Colon (tissue), 2 donors: ENCODE data around the gene PDE4B.

ENCODE experiments used
- FAIRE-seq: peaks from 2 replicates; lab custom pipeline; 2012; peaks lifted over from hg19 to GRCh38; lab: Jason Lieb, UNC
- donor health status: control.
- donor health status: control.

PDE4B gene

DNA sequence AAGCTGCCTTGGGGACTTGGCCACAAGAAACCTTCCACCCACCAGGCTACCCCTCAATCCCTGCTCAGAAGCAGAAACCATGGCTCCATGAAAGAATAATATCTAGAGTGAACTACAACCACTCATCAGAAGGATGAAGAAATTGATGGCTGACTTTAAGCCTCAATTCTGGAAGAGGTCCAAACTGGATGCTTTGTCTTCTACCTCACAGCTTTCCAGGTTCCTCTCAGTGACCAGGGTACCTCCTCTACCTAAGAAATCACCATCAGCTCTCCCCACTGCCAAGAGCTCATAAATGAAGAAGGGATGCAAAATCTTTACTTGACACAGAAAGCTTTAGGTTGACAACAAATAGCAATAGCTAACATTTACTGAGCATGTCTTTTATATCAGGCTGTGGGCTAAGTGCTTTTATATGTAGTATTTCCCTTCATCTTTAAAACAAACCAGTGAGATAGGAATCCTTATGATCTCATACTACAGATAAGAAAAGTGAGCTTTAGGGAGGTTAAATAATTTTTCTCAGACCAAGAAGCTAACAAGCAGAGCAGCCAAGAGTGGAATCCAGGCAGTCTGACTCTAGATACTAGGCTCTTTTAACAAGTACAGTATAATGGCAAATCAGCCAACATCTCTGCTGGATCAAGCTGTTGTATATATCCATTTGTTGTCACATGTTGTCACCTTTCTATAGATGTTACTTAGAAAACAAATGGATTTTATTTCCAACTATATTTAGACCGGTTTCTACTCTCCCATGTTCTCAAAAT lies 498.3 kb downstream of the PDE4B start:
- FAIRE-seq, result no peak

DNA sequence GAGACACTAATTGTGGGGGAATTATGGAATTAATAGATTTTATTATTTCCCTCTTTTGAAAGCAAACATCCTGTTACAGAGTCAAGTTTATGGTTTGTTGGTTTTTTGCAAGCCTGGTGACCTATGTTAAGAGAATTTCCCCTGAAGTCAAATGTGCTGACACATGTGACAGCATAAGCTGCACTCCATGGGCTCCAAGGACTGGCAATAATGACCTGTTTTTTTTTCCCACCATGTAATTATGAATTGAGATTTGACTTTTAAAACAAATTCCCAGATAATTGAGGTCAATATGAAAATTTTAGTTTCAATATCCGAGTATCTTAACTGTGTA lies 498.8 kb downstream of the PDE4B start:
- no peak for FAIRE-seq

DNA sequence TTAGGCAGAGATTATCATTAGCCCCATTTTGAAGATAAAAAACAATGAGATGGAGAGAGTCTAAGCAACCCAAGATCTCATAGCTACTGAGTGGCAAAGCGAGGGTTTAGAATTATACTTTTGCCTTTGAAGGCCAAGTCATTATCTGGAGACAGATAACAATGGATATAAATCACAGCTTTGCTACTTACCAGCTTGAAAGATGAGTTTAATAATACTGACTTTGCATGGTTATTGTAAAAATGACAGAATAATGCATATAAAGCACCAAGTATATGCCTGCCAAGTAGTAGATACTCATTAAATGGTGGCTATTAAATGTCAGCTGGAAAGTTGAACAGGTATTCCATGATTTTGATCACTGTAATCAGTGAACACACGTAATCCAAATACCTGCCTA lies 499.6 kb downstream of the PDE4B start:
- FAIRE-seq, result no peak

DNA sequence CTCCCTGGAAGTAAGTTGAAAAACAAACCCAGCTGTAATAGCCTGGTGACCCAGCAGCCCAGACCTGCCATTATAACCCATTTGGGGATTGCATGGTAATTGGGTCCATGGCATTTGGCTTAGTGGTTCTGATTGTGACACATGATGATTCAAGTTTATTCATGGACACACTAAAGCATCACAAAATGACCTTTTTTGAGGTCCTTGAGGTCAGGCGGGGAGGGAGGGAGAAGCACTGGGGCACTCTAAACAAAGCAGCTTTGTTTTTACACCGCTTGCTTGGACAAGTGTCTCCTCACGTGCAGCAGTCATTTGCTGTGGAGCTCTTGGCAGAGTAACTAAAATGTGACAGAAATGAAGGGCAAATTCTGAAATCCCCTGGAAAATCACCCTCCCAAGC lies 500.2 kb downstream of the PDE4B start:
- FAIRE-seq, result no peak

DNA sequence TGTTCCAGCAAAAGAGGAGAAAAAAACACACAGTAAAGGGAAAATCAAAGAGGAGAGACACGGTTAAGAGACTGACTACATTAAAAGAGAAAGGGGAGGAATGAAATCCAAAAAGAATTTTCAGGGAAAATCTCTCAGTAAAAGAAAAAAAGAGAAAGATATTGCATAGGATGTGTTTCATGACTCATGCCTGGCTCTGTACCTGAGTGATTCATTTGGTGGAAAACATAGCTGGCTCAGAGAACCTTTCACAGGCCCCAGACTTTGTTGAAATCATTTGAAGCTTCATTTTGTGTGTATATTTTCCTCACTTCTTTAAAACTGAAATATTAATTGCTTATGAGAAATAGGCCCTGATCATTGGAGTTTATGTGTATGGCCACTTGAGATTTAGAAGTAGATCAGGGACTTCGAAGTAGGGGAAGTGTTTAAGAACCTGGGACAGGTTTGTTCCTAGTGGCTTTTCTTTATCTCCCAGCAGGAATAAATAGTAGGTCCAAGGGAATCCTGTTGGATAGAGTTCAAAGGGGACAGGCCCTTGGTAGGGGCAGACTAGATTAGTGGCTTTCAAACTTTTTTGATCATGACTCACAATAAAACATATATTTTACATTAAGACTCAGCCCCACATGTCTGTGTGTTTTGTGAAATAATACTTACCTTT lies 502.1 kb downstream of the PDE4B start:
- no peak for FAIRE-seq

DNA sequence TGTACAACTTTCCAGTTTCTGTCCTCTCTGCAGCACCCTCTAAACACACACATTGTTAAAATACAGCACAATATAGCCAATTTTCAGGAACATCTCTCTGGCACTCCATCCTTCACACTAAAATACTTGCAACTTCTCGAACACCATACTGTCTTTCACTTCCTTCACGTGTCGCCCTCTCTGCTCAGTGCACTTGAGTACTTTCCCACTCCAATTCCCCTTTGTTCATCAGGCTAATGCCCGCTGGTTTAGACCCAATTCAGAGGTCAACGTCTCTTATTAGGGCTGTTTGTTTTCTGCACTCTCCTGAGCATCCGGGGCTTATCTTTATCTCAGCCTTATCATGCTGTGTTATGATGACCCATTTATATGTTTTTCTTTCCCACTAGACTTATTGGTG lies 503.1 kb downstream of the PDE4B start:
- no peak for FAIRE-seq

DNA sequence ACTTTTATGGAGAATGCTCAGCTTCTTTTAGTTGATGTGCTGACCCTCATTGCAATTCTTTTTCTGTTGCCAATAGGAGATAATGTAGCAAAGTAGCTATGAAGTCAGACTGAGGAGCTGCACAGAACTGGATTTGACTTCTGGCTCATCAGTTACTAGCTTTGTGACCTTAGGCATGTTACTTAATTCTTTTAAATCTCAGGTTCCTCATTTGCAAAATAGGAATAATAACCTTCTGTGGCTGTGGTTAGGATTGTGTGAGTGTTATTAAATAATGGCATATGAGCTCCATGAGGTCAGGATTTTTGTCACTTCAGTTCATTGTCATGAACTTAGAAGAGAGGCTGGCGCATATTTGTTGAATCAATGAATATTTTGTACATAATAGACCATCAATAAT lies 503.7 kb downstream of the PDE4B start:
- FAIRE-seq, result no peak

DNA sequence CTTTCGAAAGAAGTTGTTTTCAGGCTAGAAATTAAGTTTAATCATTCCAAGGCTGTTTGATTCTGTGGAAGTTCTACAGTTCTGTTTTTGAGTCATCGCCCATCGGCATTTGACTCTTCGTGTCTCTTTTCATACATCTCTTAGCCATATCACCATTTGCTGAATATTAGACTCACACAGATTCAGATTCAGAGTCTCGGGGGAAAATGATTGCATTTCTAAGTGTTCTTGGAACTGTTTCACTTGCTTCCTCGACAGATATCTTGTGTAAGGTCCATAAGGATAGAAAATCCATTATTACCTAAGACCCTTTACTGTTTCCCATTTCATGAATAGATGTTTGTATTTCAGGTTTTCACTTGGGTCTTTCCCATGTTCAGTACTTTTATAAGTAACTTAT lies 504.3 kb downstream of the PDE4B start:
- FAIRE-seq, result no peak

DNA sequence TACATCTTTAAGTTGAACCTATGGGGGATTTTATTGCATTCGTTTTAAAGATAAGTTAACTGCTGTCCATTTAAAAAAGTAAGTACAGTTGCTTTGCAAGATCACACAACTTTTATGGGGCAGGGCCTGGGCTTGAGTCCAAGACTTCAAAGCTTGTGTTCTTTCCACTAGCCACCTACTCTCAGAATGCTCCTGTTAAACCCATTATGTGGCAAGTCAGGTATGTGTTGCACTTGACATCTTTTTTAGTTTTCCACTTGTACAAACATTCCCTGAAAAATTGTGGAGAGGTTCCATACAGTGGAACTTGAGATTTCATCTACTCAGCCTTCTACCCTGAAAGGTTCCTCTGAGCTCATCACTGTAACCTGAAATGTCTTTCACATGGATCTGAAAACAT lies 505.8 kb downstream of the PDE4B start:
- no peak for FAIRE-seq

DNA sequence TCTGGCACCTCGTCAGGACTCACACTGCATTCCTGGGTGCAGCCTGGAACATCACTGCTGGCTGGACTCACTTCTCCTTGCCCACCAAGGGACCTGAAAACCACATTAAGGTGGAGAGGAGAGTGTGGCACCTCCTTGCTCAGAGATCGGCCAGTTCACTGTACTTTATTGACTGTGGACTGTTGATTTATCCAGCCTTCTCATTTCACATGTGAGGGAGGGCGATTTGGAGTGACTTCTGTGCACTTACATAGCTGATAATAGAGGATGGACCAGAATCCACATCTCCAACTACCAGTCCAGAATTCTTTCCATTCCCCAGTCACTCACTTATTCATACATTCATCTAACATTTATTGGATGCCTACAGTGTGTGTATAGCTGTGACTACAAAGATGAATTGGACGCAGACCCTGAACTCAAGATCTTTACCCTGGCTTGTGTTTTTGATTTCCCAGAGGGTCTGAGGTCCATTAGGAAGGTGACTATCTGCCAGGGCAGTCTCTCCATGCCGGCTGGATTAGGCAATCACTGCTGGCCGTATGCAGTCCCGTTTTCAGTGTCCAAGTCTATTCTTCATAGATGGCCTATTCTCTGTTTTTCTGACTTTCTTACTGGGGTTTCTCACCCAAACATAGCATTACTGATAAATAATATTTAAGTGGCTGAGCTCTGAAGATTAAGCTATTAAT lies 507.7 kb downstream of the PDE4B start:
- FAIRE-seq, result no peak

DNA sequence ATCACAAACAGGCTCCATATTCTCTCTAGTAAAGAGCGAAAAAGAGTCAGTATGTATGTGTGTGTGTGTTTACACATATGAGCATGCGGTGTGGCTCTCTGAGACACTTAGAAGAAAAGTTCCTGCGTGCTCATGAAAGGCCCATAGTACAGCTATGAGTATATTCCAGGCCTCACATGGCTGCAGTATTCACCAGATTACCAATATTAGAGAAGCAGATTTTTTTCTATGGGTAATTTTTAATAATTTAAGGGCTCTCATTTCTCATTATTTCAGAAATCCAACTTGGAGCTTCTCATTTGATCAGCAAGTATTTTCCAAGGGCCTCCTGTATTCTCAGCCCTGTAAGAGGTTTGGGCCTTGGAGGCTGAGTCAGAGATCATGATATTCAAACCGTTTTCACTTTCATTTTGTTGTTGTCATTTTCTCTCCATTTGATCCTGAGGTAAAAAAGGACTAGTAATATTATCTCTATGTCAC lies 508.3 kb downstream of the PDE4B start:
- no peak for FAIRE-seq

DNA sequence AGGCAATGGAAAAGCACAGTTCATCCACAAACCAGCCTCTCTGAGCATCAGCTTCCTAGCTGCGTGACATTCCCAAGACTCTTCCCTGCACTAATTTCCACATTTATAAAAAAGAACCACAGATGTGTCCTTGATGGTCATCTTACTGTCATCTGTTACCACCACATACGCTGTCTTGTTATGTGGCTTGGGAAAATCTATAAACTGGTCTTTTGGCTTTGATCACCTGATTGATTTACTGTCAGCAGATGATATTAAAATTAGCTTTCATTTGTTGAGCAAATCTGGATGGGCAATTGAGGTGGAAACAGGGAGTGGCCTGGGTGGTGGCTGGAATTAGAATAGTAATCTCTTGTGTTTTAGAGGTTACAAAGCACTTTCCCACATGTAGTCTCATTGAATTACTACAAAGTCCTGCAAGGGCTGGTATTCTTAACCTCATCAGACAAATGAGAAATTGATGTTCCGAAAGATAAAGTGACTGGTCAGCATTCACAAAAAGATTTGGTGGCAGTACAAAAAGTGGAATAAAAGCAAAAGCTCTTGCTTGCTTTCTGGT lies 509.6 kb downstream of the PDE4B start:
- no peak for FAIRE-seq

DNA sequence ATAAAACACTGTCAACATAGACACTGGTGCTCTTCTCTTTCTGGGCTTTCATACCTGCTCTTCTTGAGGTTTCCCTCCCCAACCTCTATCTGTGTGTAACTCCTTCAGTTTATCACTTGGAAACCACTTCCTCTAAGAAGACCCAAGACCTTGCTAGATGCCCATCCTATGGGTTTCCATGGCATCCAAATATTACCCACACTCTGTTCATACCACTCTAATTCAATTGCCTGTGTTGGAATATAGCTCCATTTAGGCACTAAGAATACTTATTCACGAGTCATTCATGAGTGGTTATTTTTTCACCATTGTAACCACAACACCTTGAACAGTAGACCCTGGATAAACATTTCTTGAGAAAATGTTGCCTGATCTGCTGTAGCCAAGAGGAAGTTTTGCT lies 510.1 kb downstream of the PDE4B start:
- FAIRE-seq, result no peak

DNA sequence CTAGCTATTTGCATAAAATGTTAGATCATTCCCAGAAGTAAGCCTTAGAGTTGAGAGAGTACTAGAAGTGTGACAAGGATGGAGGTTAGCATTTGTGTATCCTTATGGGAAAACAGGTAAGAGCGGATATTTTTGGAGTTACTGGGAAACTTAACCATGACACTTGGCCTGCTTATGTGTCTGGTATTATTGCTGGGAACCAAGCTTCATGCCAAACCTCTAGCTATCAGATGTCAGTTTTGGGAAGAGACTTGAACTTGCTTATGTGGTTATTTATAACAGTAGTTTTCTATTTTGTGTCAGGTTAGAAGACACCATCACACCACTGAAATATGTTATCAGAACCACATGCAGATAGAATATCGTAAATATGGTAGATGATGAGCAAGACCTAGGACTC lies 511.0 kb downstream of the PDE4B start:
- FAIRE-seq, result no peak

DNA sequence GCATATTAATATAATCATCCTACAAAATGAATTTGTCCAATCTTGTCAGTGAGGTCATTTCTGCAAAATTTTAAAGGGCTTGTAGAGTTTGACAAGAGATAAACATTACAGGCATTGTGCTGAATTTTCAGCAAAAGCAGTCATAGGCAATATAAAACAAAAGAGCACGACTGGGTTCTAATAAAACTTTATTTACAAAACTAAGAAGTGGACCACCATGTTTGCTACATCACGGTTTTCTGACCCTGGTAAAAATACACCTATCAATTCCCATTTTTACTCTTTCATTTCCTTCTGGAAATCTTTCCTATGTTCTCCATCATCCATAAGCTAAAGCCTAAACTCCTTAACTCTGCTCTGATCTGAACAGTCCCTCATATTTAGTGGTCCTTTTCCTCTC lies 511.4 kb downstream of the PDE4B start:
- no peak for FAIRE-seq

DNA sequence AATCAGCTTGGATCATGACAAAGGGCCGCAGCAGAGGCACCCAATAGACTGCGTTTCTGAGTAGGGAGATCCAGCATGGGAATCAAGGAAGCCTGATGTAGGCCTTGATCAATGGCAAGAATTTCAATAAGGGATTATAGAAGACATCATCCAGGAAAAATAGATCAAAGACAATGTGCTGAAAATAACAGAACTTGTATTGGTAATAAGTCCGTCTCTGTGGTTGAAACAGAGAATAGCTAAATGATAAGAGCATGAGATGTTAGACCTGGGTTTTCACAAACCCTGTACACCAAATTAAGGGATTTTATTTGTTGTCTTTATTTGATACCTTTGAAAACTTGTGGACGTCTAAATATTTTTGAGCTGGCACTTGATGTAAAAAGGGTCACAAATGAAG lies 513.2 kb downstream of the PDE4B start:
- no peak for FAIRE-seq

DNA sequence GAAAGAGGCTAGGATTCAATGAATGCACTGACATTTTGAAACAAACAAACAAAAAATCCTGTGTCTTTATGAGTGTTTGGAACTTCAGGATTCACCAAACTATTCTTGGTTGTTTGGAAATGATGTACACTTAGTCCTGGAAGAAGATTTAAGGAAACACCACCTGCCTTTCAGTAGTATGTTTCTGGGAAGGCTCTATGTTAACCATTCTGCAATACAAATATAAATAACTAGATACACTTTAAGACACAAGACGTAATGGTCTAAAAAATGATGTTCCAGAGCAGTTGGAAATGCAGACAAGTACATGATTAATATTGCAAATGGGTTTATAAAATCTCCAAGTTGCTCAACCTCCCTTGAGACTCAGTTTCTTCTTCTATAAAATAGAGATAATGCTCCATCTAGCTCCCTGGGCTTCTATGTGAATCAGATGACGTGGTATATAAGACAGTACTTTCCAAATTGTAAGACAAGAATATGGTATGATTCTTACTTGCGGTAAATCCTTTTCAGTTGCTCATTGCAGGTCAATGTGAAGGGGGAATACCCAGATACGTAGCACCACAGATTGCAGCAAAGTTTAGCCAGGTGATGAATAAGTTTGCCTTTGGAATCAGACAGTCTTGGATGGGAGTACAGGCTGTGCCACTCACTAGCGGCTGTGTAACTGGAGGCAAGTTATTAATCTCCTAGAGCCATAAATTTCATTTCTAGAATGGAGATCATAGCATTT lies 516.5 kb downstream of the PDE4B start:
- no peak for FAIRE-seq

DNA sequence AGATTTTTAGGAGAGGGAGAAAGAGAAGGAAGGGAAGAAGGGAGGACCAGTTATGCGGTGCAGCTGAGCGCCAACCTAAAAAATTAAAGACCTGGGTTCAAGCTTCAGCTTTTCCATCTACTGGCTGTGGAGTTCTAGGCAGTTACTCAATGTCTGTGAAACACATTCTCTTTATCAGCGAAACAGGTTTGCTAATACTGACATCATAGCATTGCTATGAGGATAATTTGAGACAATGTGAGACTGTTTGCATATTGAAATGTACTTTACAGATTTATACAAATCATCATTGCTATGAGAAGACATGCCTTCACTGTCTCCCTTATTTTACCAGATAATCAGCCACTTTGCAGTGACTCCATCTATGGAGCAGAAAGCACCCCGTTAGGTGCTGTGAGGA lies 518.4 kb downstream of the PDE4B start:
- FAIRE-seq, result no peak

DNA sequence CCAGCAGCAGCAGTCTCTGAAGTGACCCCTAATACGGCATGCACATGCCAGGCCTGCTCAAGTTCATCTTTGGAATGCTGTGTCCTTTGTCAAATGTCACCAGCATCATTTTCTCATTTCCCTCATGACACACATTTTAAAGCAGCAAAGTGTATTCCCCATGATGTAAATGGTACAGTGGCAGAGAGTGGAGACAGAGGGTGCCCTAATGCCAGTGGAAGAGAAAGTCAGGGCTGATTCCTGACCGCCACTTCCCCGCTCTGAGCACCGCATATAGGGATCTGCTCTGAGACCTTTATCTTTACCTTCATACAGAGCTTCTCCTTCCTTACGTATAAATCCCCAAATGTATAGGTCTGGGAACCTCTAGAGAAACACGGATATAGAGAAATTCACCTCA lies 518.9 kb downstream of the PDE4B start:
- no peak for FAIRE-seq

DNA sequence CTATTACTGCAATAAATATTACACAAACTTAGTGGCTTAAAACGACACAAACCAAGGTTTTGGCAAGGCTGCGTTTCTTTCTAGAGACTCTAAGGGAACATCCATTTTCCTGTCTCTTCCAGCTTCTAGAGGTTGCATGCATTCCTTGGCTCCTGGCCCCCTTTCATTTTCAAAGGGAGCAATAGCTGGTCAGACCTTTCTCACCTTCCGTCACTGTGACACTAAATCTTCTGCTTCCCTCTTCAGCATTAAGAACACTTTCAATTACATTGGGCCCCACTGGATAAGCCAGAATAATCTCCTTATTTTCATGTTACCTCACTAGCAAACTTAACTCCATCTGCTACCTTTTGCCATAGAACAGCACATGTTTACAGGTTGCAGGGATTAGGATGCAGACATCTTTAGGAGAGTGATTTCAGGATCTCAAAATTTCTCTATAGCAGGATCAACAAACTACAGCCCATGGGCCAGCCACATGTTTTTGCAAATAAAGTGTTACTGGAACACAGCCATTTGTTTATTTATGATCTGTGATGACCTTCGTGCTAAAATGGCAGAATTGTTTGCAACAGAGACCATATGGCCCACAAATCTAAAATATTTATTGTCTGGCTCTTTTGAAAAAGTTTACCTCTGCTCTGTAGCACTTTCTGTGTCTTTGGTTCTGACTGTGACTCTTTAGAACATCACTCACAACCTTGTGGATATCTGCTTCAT lies 519.7 kb downstream of the PDE4B start:
- no peak for FAIRE-seq

DNA sequence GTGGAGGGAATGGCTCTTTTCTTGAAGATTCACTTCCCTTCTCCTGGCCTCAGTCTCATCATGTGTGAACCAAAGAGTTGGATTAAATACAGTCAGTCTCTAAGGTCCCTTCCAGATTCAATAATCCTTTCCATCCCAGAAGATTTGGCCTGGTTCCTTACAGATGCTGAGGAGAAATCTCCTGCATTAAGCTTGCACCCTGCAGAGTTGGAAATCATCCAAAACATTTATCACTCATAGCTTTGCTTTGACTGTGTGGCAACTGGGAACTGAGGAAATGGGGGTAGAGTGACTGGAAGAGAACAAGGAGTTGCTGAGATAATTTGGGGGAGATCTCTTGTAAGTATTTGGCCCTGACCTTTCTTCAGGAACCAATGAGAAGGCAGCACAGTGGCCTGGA lies 520.7 kb downstream of the PDE4B start:
- FAIRE-seq, result no peak

DNA sequence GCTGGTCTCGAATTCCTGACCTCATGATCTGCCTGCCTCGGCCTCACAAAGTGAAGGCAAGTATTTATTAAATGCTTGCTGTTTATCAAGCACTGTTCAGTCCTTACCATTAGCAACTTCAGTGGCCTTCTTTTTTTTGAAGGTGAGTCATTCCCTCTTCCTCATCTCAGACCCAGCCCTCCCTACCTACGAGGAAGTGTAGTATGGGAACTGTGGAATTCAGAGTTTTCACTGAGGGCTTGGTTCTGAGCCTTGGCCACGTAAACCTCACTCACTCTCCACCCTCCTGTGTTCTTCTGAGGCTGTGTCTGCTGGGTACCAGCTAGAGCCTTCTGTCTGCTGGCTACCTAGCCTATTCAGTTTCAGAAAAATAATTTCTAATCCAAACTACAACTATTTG lies 523.0 kb downstream of the PDE4B start:
- no peak for FAIRE-seq
